Erythroblast (primary cell): Measurements from ENCODE around the gene CD84.

Experiments
- GATA1 ChIP-seq: IDR thresholded peaks from 2 replicates; pipeline ENCODE4 v1.6.1; 2011; ENCODE audit warnings: low read depth, mild to moderate bottlenecking, control low read depth, low read length, moderate library complexity
- POLR2A ChIP-seq: IDR thresholded peaks from 2 replicates; pipeline ENCODE4 v1.6.1; 2011; ENCODE audit warnings: mild to moderate bottlenecking, low read length

GRCh38 chr1:160597705-160598104 is 18.4 kb upstream of the CD84 start:
- TF ChIP-seq POLR2A (no peak), GATA1 (no peak)
